HG02642 (cell line): ENCODE measurements around the gene BEND7.
"Not testable (repeated sequence)": the region's sequence is repeated elsewhere in the genome, so short reads cannot be mapped to it uniquely, and the experiment has no call there.

ENCODE experiments used
- ATAC-seq: cut with Tn5 transposase; IDR thresholded peaks from one replicate; pipeline ENCODE4 v1.9.1; 2021; ENCODE audit warnings: mild to moderate bottlenecking; ENCODE audit not compliant: unreplicated experiment, poor library complexity

Gene BEND7

GRCh38 chr10:13483951-13484350 lies 44.9 kb downstream of the BEND7 start:
- ATAC-seq: no peak

GRCh38 chr10:13483073-13483472 lies 45.7 kb downstream of the BEND7 start:
- ATAC-seq: no peak

DNA sequence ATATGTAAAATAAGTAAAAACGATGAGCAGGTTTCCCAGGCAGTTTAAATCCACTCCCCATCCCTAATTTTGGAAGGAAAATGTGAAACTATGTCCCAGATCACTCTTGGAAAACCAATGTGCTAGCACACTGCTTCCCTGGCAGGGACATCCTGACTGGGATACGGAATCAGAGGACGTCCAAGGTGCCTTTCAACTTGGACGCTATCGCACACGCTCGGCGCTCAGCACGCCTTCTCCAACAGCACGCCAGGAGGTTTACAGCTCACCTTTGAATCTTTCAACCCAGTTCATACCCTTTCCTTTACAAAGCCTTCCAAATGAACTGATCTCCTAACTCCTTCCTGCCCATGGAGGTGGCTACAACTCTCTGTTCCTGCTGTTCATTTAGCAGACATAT lies 47.1 kb downstream of the BEND7 start:
- no peak for ATAC-seq

GRCh38 chr10:13475124-13475523 lies 53.7 kb downstream of the BEND7 start:
- no peak for ATAC-seq

DNA sequence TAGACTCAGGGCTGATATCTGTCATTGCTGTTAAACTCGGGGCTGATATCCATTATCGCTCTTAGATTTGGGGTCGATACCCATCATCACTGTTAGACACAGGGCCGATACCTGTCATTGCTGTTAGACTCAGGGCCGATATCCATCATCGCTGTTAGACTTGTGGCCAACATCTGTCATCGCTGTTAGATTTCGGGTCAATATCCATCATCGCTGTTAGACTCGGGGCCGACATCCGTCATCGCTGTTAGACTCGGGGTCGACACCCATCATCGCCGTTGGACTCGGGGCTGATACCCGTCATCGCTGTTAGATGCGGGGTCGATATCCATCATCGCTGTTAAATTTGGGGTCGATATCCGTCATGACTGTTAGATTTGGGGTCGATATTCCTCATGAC lies 54.8 kb downstream of the BEND7 start:
- ATAC-seq: no peak

- no peak for ATAC-seq
Observed at GRCh38 chr10:13472359-13472758, 56.5 kb downstream of the BEND7 start.

- no peak for ATAC-seq
Observed at GRCh38 chr10:13470270-13470669, 58.5 kb downstream of the BEND7 start.

DNA sequence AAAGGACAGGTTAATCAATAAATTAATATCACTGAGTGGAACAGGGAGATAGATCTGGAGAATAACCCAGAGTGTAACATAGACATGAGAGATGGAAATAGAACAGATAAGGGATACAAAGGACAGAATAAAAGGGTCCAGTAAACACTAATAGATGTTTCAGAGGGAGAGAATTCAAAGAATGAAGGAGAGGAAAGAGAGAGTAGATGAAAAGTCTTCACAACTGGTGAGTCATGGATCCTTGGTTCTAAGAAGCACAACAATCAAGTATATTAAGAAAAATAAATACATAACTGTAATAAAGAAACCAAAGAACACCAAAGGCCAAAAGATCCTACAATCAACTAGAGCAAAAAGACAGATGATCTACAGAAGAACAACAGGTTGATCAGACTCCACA lies 66.3 kb downstream of the BEND7 start:
- ATAC-seq: no peak

DNA sequence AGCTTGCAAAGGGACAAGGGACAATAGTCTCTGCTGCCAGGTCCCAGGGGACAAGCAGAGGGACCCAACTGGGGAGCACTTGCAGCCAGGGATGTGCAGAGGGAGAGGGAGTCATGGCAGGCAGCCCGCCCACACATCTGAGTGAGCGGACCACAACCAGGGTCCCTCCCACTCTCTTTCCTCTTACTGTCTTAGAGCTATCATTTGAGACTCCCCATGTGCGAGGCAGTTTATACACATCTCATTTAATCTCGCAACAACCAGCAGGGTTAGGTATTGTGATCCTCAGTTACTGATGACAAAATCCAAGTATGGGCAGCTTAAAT lies 70.2 kb downstream of the BEND7 start:
- ATAC-seq: no peak

- ATAC-seq: no peak
Observed at GRCh38 chr10:13457958-13458686, 70.7 kb downstream of the BEND7 start.

- no peak for ATAC-seq
Observed at GRCh38 chr10:13453896-13454295, 74.9 kb downstream of the BEND7 start.

DNA sequence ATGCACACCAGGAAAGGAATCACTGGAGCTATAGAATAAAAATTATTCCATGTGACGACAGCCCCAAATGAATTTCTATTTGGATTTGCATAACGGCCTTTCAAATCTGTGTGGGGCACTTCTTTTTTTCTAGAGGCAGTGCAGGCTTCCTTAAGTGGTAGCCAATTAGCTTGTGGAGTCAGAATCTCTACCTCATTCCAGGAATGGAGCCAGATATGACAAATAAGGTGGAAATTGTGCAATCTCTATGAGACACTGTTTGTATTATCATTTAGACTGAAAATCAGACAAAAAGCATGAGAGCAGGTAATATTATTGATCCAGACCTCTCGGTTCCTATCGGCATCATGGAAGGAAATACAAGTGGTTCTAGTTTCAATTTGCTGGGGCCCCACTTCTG lies 78.7 kb downstream of the BEND7 start:
- no peak for ATAC-seq

- no peak for ATAC-seq
Observed at GRCh38 chr10:13449296-13449695, 79.5 kb downstream of the BEND7 start.

GRCh38 chr10:13448216-13448615 lies 80.6 kb downstream of the BEND7 start:
- no peak for ATAC-seq

GRCh38 chr10:13445656-13446400 lies 83.0 kb downstream of the BEND7 start:
- ATAC-seq: no peak

DNA sequence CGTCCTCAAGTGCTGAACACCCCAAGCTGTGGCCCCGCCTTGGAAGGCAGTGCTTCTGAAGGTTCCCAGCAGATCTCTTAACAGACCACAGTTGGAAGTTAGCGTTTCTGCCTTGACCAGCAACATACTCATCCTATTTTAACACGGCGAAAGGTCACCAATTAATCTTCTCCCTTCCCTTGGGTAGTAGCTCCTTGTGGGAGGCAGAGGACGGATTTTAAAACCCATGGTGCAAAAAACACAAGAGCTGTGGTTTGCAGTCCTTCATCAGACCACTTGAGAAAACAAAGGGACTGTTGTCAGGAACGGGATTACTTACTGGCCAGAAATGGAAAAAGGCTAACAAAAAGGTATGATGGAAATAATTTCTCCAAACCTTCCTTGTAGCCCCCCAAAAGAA lies 87.3 kb downstream of the BEND7 start:
- ATAC-seq: no peak

DNA sequence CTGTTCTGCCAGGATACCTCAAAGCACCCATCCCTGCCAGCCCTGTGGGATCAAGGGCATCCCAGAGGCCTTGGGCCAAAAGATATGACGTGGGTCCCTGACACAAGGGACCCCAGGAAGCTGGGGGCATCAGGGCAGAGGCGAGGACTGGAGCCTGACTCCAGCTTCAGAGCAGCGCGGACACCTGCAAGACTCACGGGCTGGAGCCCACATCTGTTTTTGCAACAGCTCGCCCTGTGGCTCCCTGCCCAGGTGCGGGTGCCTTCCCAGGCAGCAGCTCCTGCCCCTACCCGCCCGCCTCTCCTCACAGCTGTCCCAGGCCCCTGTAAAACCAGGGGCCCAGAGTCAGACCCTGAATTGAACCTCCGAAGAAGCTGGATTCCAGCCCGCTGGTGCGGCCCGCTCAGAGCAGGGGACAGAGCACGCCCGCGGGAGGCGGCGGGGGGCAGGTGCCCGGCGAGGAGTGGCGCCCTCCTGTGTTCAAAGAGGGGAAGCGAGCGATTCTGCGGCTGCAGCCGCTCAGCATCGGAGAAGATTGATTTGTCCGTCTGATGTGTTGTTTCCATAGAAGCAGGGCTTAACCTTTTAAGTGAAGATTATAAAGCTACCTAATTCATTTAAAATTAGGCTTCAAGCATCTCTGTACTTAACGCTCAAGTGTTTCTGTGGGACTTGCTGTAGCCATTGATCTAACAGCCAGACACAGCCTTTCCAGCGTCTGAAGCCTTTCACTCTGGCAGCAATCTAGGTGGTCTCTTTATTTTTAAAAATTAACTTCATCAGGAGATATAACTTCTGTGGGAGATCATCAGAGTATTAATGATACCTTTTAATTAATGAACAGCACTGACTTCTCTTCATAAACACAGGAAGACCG lies 88.4 kb downstream of the BEND7 start:
- no peak for ATAC-seq

DNA sequence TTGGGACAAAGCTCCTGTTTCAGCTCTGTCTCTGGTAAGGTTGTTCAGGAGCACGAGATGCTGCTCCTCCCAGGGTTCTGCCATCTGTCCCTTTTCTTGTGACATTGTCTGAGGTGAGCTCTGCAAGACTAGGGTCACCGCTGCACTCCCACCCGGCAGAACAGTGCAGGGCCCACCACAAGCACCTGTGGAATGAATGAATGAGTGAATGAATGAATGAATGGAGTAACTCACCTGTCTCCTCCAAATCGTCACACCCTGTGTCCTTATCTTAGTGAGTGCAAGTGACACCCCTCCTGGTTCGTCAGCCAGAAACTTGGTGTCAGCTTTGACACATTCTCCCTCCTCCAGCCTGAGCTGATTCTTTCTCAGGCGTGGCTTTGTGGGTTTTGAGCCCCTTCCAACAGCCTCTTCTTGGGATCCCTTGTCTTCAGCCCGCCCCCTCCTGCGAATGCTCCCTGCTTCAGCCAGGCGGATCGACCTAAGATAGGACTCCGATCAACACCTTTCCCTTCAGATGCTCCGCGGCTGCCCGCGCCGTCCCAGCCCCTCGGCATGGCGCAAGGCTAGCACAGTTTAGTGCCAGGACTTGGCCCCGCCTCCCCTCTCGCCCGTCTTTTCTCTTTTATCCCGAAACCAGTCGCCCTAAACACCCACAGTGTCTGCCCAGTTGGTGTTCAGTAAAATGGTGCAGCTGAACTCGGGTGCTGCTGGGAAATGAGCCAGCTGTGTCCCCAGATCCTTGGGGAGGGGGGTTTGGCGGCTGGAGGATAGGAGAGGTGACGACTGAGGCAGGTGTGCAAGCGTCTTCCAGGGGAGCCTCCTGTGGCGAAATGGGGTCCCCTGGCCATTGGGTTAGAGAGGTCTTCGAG lies 89.3 kb downstream of the BEND7 start:
- ATAC-seq: no peak

GRCh38 chr10:13437026-13437555 lies 91.7 kb downstream of the BEND7 start:
- no peak for ATAC-seq

GRCh38 chr10:13427943-13428342 lies 100.9 kb downstream of the BEND7 start:
- ATAC-seq: not testable (repeated sequence)
